Aorta (tissue), 5 donors: Measurements from ENCODE around the gene KCNIP1. TPM values are rescaled to one million over a fixed set of nuclear protein-coding genes. Genes with fewer than 3 reads are reported as not detected.

Experiments
- ATAC-seq: fragments of 200-7000 bp; cut with Tn5 transposase; one replicate; pipeline ENCODE4 v1.9.1; 2022; ENCODE audit warnings: moderate library complexity; ENCODE audit not compliant: low FRiP score
- DNase-seq, 2 donors: peaks; one replicate each; pipeline ENCODE4 v3.0.0-alpha.2; 2020
- H3K27ac ChIP-seq, 2 donors: one replicate each; pipeline ENCODE4 v1.5.1; 2013; ENCODE audit warnings: low read length in 2 of 2, mild to moderate bottlenecking in 2 of 2, moderate library complexity in 2 of 2, control low read depth in 1 of 2, inconsistent platforms in 1 of 2, low read depth in 1 of 2
- H3K27me3 ChIP-seq, 2 donors: one replicate each; pipeline ENCODE4 v1.6.1; 2013; ENCODE audit warnings: control low read depth in 1 of 2, low read length in 1 of 2, mild to moderate bottlenecking in 1 of 2, moderate library complexity in 1 of 2; ENCODE audit not compliant: insufficient read depth in 2 of 2, control insufficient read depth in 1 of 2
- H3K36me3 ChIP-seq, 2 donors: one replicate each; pipeline ENCODE4 v1.6.1; 2013; ENCODE audit warnings: control low read depth in 1 of 2, low read length in 1 of 2, mild to moderate bottlenecking in 1 of 2; ENCODE audit not compliant: insufficient read depth in 2 of 2, control insufficient read depth in 1 of 2
- H3K4me1 ChIP-seq, 2 donors: one replicate each; pipeline ENCODE4 v1.6.1; 2013; ENCODE audit warnings: low read length in 2 of 2, control low read depth in 1 of 2, mild to moderate bottlenecking in 1 of 2, moderate library complexity in 1 of 2; ENCODE audit not compliant: insufficient read depth in 2 of 2, control insufficient read depth in 1 of 2
- H3K4me3 ChIP-seq, 2 donors: one replicate each; pipeline ENCODE4 v1.5.1; 2013; ENCODE audit warnings: low read length in 2 of 2, control low read depth in 1 of 2, mild to moderate bottlenecking in 1 of 2
- H3K9me3 ChIP-seq: one replicate; pipeline ENCODE4 v1.6.1; 2013; ENCODE audit warnings: mild to moderate bottlenecking, low read length; ENCODE audit not compliant: control insufficient read depth
- WGBS, 2 donors: extraction: QIAGEN DNeasy Blood & Tissue Kit; methylation state at CpG; one replicate each; pipeline ENCODE4 v1.1.7; 2013; 5-methylcytosine and 5-hydroxymethylcytosine counted together
- intact Hi-C, 2 donors: fragments of 100-400 bp; cut with DNase I; formaldehyde crosslinking; loops; one replicate each; pipeline versions ENCODE4 v1.14.2 to v1.15.0; 2022
- polyA plus RNA-seq, 2 donors: library from polyadenylated mRNA; stranded (reverse); fragments of 200-250 nt; gene quantifications; one replicate each; pipeline ENCODE4 v1.2.3, GENCODE V29; 2013
- total RNA-seq, 2 donors: library from RNA; stranded (reverse); fragmentation: NEBNext Ultra II Directional; extraction: Animal tissue kit (Norgen Biotek cat#: 25700); gene quantifications; one replicate each; pipeline ENCODE4 v1.2.1, GENCODE V29; 2021
- donor health status: healthy with polysubstance abuse.
- donor health status: Bipolar disorder and iron deficiency.
- donor health status: DM: no; HTN: no; CAD: no.
- donor health status: DM: no; HTN: no; CAD: no.
- donor health status: DM: yes; HTN: yes; CAD: no.

KCNIP1 gene
- total and polyA plus RNA-seq, 4 donors: 0.42 TPM; not detected in 3

- 89 to 91% methylated on average over 1 of the region's 1 CpG for WGBS, 2 donors
- ATAC-seq (no peak), DNase-seq (no peak)
- Histone ChIP-seq H3K36me3 (no peaks in the 10 kb centered on the region), H3K4me1 (no peaks in the 10 kb centered on the region), H3K4me3 (no peak overlapping the region), H3K27me3 (peaks cover 0 to 2% of the 10 kb centered on the region in 2 donors), H3K27ac (no peak overlapping the region), H3K9me3 (peaks cover 8% of the 10 kb centered on the region)
- intact Hi-C loops: no loop called here
Measured at GRCh38 chr5:170581211-170581610, 77.4 kb downstream of the KCNIP1 start.

GRCh38 chr5:170582644-170583330, 79.0 kb downstream of the KCNIP1 start:
- Histone ChIP-seq H3K9me3 (peaks cover 8% of the 10 kb centered on the region), H3K27me3 (no peaks in the 10 kb centered on the region), H3K4me3 (no peak overlapping the region), H3K36me3 (no peaks in the 10 kb centered on the region), H3K4me1 (no peaks in the 10 kb centered on the region), H3K27ac (no peak overlapping the region)
- DNase-seq (no peak), ATAC-seq (no peak)
- intact Hi-C loops: no loop called here
- 79 to 81% methylated on average over 6 of the region's 6 CpGs for WGBS, 2 donors

DNA sequence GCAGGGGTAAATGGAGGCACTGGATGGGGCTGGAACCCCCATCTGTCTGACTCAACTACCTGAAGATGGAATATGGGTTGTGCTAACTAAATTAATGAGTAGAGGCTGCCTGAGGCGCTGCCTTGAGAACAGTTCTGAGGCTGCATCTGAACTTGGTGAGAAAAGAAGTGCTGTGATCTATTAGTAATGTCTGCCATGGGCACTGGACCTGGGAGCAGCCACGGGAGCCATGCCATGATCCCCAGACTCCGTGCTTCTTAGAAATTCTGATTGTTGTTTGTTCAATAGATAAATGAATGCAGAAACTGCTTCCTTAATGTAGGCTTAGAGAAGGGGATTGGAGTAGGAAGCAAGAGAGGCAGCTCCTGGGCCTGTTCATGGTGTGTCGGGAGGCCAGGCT, 80.2 kb downstream of the KCNIP1 start:
- ATAC-seq (no peak), DNase-seq (no peak)
- Histone ChIP-seq H3K4me1 (no peaks in the 10 kb centered on the region), H3K27me3 (no peaks in the 10 kb centered on the region), H3K36me3 (no peaks in the 10 kb centered on the region), H3K9me3 (peaks cover 4% of the 10 kb centered on the region), H3K27ac (no peak overlapping the region), H3K4me3 (no peak overlapping the region)
- 48 to 50% methylated on average over 4 of the region's 4 CpGs for WGBS, 2 donors
- intact Hi-C loops: no loop called here

DNA sequence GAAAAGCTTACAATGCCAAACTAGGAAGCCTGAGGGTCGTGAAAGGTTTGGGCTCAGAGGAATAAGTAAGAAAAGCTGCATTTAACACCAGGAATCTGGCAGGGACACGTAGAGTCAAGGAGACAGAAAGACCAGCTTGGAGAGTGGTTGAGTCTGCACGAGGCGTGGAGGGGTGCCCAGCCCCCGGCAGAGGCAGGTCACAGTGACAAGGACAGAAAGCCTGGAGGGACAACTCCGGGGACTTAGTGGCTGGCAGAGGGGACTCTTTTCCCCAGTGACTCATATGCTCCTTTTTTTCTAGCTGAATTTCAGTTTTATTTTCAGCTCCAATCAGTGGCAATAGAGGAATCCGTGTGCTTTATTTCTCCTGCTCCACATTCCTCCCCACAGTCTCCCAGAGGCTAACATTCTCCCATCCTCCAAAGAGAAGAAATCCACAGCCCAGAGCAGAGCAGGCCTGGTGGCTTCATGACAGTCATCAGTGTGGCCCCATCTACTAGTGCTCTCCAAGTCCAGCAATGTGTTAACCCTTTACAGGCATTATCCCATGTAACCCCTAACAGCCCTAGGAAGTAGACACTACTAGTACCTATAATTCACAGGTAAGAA, 80.7 kb downstream of the KCNIP1 start:
- intact Hi-C loops: no loop called here
- WGBS, 2 donors: 9 to 10% methylated on average over 7 of the region's 7 CpGs

DNA sequence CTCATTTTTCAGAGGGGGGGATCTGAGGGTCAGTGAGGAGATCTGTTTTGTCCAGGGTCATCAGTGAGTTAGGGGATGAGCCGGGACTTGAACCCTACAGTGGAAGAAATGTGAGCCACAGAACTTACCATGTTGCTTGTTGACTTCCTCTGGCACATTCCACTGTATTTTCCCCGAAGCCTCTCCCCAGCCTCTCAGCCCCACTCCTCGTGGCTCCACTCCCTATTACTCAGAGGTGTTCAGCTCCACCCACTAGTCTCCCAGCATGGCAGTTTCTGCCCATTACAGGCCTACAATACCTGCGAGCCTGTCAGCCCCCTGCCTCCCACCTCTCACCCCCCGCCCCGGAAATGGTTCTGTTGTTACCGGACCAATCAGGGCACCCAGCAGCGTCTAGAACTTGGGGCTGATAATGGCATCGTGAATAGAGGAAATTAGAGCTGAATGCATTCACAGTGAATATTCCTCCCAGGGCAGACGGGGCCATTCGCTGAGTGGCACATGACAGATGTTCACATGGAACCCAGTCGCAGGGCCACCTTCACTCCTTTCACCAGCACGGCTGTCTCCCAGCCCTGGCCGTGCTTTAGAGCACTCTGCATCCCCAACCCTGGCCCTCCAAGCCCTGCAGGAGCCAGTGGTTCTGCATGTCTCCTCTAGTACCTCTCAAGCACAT, 81.6 kb downstream of the KCNIP1 start:
- Histone ChIP-seq H3K4me3 (no peak overlapping the region), H3K4me1 (no peaks in the 10 kb centered on the region), H3K9me3 (peaks cover 2% of the 10 kb centered on the region), H3K27ac (no peak overlapping the region), H3K27me3 (no peaks in the 10 kb centered on the region), H3K36me3 (no peaks in the 10 kb centered on the region)
- DNase-seq (no peak), ATAC-seq (no peak)
- WGBS, 2 donors: 67 to 71% methylated on average over 14 of the region's 14 CpGs
- intact Hi-C loops: no loop called here

More for the DNA sequence above, 80.7 kb downstream of the KCNIP1 start:
- no peak for DNase-seq
- no peaks in the 10 kb centered on the region for H3K36me3 ChIP-seq
- ATAC-seq: no peak
- H3K9me3 ChIP-seq: peaks cover 1% of the 10 kb centered on the region
- H3K4me1 ChIP-seq: no peaks in the 10 kb centered on the region
- H3K27me3 ChIP-seq: no peaks in the 10 kb centered on the region
- H3K4me3 ChIP-seq: no peak overlapping the region
- no peak overlapping the region for H3K27ac ChIP-seq

- Histone ChIP-seq H3K4me1 (no peaks in the 10 kb centered on the region), H3K9me3 (peaks cover 2% of the 10 kb centered on the region), H3K36me3 (no peaks in the 10 kb centered on the region), H3K27me3 (no peaks in the 10 kb centered on the region), H3K27ac (no peak overlapping the region), H3K4me3 (no peak overlapping the region)
- DNase-seq (no peak), ATAC-seq (no peak)
- intact Hi-C loops: no loop called here
- WGBS, 2 donors: 45 to 46% methylated on average over 2 of the region's 2 CpGs
Measured at GRCh38 chr5:170587808-170588207, 84.0 kb downstream of the KCNIP1 start.

DNA sequence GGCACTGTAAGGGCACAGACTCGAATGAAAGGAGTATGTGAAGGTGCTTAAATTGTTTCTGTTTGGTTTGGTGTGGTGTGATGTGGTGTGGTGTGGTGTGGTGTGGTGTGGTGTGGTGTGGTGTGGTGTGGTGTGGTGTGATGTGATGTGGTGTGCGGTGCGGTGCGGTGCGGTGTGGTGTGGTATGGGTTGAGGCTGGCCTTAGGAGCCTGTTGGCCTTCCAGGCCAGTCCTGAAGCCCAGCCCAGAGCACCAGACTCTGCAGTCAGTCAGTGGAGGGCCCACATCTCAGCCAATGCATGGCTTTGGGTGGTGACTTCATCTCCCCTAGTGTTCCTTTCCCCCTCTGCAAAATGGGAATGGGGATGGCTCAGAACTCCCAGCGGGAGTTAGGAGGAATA, 85.8 kb downstream of the KCNIP1 start:
- intact Hi-C loops: no loop called here
- no peak overlapping the region for H3K4me3 ChIP-seq
- H3K36me3 ChIP-seq: no peaks in the 10 kb centered on the region
- no peaks in the 10 kb centered on the region for H3K27me3 ChIP-seq
- no peak for DNase-seq
- no peak for ATAC-seq
- 92% methylated on average over 6 of the region's 6 CpGs for WGBS, 2 donors
- H3K9me3 ChIP-seq: peaks cover 2% of the 10 kb centered on the region
- no peak overlapping the region for H3K27ac ChIP-seq
- no peaks in the 10 kb centered on the region for H3K4me1 ChIP-seq

- Histone ChIP-seq H3K36me3 (no peaks in the 10 kb centered on the region), H3K27me3 (no peaks in the 10 kb centered on the region), H3K9me3 (peaks cover 2% of the 10 kb centered on the region), H3K27ac (no peak overlapping the region), H3K4me1 (no peaks in the 10 kb centered on the region), H3K4me3 (no peak overlapping the region)
- 57 to 85% methylated on average over 3 of the region's 3 CpGs for WGBS, 2 donors
- intact Hi-C loops: no loop called here
- DNase-seq (no peak), ATAC-seq (no peak)
Measured at GRCh38 chr5:170590566-170590965, 86.7 kb downstream of the KCNIP1 start.

GRCh38 chr5:170591054-170591453, 87.2 kb downstream of the KCNIP1 start:
- Histone ChIP-seq H3K27ac (no peak overlapping the region), H3K4me1 (no peaks in the 10 kb centered on the region), H3K4me3 (no peak overlapping the region), H3K36me3 (no peaks in the 10 kb centered on the region), H3K27me3 (no peaks in the 10 kb centered on the region), H3K9me3 (peaks cover 2% of the 10 kb centered on the region)
- WGBS, 2 donors: 66 to 68% methylated on average over 5 of the region's 5 CpGs
- DNase-seq (no peak), ATAC-seq (no peak)
- intact Hi-C loops: no loop called here
